CD4-positive, alpha-beta T cell treated with Interleukin-2 at 100 ng/mL for 4 hours (primary cell): Measurements from ENCODE around the gene TYRP1.
"Not testable (repeated sequence)": the region's sequence is repeated elsewhere in the genome, so short reads cannot be mapped to it uniquely, and the experiment has no call there.

Experiments used
- DNase-seq: peaks from one replicate; pipeline ENCODE4 v3.0.0-alpha.2; 2020; ENCODE audit warnings: low spot score

The TYRP1 gene, protein sequence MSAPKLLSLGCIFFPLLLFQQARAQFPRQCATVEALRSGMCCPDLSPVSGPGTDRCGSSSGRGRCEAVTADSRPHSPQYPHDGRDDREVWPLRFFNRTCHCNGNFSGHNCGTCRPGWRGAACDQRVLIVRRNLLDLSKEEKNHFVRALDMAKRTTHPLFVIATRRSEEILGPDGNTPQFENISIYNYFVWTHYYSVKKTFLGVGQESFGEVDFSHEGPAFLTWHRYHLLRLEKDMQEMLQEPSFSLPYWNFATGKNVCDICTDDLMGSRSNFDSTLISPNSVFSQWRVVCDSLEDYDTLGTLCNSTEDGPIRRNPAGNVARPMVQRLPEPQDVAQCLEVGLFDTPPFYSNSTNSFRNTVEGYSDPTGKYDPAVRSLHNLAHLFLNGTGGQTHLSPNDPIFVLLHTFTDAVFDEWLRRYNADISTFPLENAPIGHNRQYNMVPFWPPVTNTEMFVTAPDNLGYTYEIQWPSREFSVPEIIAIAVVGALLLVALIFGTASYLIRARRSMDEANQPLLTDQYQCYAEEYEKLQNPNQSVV

DNA sequence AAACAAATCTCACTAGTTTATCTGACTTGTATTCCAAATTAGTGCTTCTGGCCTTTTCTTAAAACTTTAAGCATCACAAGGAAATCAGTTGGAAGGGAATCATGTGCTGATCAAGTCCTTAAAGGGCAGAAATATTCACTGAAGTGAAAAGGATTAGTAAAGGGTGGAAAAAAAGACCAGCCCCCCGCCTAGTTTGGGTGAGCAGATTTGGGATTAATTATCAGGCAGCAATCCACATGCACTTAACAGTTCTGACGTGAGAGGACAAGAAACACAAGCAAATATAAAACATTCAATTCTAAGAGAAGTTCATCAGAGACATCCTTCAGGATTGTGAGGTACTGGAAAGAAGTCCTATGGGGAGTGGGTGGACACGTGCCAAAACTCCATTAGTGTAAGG is at the start of gene TYRP1:
Gene TYRP1, plus strand, starts transcription at position 245 of the 400 bp plus-strand sequence. CDS start 612 bp downstream, outside the sequence.
- DNase-seq = no peak

DNA sequence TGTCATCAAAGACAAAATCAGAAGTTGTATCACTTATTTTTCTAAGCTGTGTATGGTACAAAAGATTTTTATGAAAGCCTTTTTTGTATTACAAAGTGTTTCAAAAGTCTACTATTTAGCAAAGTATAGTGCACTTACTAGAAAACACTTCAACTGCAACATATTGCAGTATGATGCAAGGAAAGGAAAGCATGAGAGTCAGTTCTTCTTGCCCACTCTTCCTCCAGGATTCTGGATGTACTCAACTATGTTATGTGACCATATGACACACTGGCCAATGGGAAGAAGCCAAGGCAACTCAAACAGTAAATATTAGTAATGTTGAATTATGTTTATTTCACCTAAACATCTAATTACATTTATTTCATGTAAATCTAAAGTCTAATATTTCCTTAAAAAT is 49.5 kb upstream of the TYRP1 start:
- DNase-seq = no peak

DNA sequence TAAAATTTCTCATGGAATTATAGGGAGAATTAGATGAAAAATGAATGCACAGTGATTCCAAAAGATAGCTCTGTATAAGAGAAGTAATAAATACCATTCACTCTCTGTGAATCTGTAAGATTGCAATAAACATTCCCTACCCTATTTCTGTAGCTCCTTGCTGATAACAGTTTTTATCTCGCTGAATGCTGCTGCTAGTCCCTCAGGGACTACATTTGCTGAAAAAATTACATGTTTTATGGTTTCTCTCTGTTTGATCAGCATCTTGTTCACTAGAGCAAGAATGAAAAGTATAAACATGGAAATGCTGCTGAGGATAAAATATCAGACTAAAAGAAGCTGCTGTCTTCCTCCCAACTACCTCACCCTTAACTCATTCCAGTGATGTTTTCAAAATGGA is 44.3 kb upstream of the TYRP1 start:
- DNase-seq = no peak

DNA sequence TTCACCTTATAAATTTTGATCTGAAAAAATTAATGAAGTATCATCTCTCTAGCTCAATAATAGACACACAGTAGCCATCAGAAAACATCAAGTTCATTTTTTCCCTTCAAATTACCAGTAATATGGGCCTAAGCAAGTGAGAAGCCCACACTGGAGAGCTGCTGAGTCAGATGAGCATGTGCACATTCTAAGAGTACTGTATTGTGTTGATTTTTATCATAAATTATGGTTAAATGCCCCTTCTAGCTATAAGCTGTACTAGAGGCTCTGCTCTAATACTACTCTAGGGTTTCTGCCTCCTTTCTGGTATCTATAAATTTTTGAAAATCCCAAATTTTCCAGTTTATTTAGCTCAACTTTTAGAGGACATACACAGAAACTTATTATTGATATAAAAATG is 42.1 kb upstream of the TYRP1 start:
- DNase-seq = no peak

DNA sequence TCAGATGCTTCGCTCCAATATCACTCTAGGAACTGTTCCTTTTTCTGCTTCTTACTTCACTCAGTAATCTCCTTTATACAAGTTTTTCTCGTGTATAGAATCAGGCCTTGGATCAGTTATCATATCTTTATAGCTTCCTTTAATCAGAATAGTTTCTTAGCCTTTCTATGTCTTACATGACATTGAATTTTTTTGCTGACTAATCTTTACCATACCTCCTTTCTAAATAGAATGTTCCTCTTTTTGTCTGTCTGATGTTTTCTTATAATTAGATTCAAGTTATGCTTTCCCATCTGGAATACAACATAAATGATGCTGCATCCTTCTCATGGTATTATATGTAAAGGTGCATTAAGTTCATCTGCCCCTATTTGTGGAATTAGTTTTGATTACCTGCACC is 40.2 kb upstream of the TYRP1 start:
- DNase-seq = no peak

DNA sequence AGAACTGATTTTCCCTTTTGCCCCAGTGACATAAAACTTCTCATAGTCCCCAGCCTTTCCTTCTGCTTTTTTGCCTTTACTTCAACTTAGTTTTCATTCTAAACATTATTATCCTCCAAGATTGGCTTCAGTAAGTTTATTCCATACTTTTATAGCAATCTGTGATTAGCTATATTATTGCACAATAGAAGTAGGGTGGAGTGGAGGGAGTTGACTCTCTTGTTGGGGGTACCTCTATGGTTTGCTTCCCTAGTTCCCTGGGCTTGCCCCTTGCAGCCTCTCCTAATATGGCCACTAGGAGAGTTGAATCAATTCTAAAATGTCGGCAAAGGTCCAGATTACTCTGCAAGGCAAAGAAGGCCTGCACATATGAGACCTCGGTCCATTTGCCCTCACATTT is 36.4 kb upstream of the TYRP1 start:
- no peak for DNase-seq

- no peak for DNase-seq
Observed at GRCh38 chr9:12657233-12657632, 36.0 kb upstream of the TYRP1 start.

GRCh38 chr9:12657998-12658397 is 35.2 kb upstream of the TYRP1 start:
- DNase-seq = no peak

DNA sequence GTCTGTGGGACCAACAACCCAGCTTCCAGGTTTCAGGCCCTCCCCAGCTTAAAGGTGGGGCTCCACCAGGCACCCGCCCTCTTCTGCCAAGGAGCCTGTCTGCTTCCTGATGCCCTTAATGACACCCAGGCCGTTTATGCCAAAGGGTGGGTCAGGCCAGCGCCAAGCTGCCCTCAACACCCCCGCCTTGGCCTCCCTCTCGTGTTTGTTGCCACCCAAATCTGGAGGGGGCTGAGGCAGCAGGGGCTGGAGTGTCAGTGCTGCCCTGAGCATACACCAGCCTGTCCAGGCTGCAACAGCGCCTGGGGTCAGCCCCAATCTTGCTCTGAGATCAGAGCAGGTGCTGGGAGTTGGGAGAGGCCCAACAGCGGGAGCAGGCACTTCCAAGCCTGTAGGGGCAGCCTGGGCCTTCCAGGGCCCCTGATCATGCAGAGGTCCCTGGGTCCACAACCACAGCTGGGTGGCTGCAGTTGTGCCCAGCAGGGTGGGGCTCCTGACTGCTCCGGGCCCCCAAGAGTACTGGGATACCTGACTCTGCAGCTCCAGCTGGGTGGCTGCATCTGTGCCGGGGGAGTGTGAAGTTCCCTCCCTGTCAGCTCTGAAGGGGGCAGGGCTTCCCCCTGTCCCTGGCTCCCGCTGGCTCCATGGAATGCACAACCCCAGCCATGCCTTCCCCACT is 34.5 kb upstream of the TYRP1 start:
- no peak for DNase-seq

- DNase-seq = no peak
Observed at GRCh38 chr9:12659220-12659619, 34.0 kb upstream of the TYRP1 start.

GRCh38 chr9:12666813-12667212 is 26.4 kb upstream of the TYRP1 start:
- DNase-seq = no peak

- no peak for DNase-seq
Observed at GRCh38 chr9:12667892-12668291, 25.3 kb upstream of the TYRP1 start.

DNA sequence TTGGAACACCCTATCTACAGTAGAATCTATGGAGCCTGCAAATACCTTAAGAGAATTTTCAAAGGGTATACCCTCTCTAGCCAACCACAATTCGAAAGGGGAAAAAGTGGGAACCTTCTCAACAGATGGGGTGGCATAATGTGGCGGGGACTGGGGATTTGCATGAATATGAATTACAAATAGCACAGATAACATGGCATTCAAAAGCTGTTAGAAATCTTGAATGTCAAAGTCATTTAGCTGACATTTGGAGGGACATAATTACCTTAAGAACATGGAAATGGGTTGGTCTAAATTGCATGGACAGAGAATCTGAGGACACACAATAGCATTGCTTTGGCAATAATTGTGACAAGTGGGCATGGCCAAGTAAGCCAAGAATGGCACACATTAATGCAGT is 23.2 kb upstream of the TYRP1 start:
- DNase-seq = no peak

DNA sequence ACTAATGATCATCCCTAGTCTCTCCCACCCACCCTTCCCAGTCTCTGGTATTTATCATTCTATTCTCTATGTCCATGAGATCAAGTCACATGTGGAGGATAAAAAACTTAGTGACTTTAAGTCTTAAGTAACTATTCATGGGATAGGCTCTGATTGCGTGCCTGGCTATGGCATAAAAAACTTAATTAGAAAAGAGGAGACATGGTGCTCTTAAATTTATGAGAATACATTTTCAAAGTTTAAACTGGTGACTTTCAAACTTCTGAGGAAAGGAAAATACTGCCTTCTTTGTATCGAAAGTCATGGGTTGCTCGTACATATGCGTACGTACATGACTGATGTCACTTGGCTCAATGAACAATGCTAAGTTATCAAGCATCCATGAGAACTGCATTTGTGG is 18.2 kb upstream of the TYRP1 start:
- DNase-seq = no peak

DNA sequence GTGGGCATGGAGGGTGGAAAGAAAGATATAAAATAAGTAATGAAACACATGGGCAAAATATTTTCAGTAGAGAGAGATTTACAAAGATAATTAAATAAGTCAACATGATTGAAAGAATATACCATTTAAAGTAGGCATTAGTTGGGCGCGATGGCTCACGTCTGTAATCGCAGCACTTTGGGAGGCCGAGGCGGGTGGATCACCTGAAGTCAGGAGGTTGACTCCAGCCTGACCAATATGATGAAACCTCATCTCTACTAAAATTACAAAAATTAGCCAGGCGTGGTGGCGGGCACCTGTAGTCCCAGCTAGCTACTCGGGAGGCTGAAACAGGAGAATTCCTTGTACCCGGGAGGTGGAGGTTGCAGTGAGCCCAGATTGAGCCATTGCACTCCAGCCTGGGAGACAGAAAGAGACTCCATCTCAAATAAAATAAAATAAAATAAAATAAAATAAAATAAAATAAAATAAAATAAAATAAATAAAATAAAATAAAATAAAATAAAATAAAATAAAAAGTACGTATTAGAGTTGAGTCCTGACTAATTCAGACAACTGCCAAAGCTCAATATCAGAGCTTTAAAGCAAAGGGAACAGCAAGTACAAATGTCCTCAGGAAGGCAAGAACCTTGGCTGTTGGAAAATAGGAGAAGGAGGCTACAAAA is 15.6 kb upstream of the TYRP1 start:
- not testable (repeated sequence) for DNase-seq

DNA sequence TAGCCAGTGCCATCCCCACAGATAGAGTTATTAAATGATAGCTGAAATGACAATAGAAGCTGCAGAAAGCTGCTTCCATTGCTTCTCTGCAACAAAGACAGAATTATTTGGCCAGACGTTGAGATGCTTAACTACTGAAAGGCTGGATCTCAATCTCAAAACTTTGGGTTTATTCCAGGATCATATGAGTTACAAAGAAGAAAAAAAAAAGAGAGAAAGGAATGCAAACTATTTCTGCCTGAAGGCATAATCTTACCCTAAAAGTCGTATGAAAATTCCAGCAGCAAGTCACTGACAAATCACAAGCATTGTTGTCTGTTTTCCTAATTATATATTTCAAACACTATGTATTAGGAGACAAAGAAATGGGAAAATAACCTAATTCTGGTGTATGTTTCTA is 12.8 kb upstream of the TYRP1 start:
- DNase-seq = no peak

DNA sequence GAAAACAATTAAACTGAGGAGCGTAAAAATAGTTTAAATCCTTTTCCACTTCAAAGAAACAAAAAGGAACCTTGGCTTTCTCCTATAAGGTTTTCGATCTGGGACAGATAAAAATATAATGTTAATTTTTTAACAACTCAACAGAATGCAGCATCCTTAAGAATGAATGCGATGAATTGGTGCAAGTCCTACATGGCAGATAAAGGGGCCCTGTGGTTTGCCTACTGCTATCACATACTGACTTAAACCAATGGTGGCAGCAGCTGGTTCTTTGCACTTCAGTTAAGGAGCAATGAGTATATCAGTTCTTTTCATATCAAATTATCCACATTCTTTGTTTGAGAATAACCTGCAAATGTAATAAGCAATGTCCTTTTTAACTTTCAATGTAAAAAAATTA is 12.4 kb upstream of the TYRP1 start:
- DNase-seq = no peak

- DNase-seq = no peak
Observed at GRCh38 chr9:12681620-12682019, 11.6 kb upstream of the TYRP1 start.

DNA sequence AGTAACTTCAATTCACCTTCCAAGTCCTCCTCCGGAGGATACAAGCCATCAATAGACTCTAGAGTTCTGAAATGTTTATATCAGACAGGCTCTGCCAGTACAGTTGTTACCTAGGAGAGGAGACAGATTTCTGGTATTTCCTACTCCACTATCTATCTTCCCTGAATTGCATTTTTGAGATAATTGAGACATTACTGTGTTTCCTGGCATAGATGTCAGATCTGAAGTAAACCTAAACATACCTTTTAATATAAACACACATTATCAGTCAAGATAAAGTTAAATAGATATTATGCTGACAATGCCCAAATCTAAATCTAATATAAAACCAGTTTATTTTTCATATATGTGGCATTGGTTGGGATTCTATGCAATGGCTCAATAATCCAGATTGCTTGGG is 8.2 kb upstream of the TYRP1 start:
- no peak for DNase-seq

DNA sequence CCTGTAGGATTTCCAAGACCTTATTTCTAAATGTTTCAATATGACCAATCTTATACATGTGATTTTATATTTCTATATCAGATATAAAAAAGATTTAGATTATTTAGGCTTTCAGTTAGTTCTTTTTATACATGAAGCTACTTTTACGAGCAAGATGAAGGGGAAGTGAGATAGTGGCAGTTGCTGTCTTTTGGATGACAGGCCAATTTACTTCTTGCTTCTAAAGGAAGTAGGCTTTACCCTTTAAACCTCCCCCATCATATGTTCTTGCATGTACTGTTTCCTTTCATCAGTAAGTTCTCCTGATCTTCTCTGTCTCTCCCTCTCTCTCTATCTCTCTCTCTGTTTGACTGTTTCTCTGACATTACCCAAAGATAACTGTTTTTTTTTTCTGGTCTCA is 4.0 kb upstream of the TYRP1 start:
- no peak for DNase-seq

DNA sequence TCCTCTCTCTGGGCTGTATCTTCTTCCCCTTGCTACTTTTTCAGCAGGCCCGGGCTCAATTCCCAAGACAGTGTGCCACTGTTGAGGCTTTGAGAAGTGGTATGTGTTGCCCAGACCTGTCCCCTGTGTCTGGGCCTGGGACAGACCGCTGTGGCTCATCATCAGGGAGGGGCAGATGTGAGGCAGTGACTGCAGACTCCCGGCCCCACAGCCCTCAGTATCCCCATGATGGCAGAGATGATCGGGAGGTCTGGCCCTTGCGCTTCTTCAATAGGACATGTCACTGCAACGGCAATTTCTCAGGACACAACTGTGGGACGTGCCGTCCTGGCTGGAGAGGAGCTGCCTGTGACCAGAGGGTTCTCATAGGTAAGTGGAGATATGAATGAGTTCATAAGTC is 828 bp downstream of the TYRP1 start:
- DNase-seq = no peak

DNA sequence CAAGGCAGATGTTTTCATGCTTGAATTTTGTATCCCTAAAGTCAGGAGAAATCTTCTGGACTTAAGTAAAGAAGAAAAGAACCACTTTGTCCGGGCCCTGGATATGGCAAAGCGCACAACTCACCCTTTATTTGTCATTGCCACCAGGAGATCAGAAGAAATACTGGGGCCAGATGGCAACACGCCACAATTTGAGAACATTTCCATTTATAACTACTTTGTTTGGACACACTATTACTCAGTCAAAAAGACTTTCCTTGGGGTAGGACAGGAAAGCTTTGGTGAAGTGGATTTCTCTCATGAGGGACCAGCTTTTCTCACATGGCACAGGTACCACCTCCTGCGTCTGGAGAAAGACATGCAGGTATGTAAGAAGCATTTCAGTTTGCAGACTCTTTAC is 2.3 kb downstream of the TYRP1 start:
- DNase-seq = no peak
